SH-SY5Y (cell line): ENCODE data around the gene COX6A1.

Experiments
- GATA2 ChIP-seq: IDR thresholded peaks from 2 replicates; pipeline ENCODE4 v1.6.1; 2011; ENCODE audit warnings: mild to moderate bottlenecking, low read depth, low read length
- GATA3 ChIP-seq: IDR thresholded peaks from 2 replicates; pipeline ENCODE4 v1.6.1; 2011; ENCODE audit warnings: low read depth, mild to moderate bottlenecking, low read length, moderate library complexity

DNA sequence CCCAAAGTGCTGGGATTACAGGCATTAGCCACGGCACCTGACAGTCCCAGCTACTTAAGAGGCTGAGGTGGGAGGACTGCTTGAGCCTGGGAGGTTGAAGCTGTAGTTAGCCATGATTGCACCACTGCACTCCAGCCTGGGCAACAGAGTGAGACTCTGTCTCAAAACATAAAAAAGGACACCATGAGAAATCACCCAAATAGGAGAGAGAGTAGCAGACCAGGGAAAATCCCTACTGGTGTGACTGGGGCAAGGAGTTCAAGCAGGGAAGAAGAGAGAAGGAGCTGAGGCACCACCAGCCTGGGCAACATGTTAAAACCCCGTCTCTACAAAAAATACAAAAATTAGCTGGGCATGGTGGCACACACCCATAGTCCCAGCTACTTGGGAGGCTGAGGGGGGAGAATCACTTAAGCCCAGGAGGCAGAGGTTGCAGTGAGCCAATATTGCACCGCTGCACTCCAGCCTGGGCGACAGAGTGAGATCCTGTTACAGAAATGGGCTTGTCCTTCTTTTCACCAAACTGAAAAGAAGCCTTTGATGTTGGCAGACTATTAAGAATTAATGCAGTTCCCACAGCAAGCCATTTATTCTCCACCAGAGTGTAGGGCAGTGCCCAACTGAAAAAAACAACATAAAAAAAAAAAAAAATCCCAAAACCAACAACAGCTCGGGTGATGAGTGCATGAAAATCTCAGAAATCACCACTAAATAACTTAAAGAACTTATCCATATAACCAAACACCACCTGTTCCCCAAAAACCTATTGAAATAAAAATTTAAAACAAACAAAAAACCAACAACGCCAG, 36.1 kb downstream of the COX6A1 start:
- TF ChIP-seq GATA2 (no peak), GATA3 (no peak)
